DMS 273 (cell line): ENCODE results near the gene APOL3.
"Not testable (repeated sequence)": the region's sequence is repeated elsewhere in the genome, so short reads cannot be mapped to it uniquely, and the experiment has no call there.

Experiments
- DNase-seq: peaks from one replicate; lab custom pipeline; 2025; ENCODE audit not compliant: unreplicated experiment; lab: John Stamatoyannopoulos, UW

The APOL3 gene

GRCh38 chr22:36104435-36104834 lies 56.1 kb downstream of the APOL3 start:
- DNase-seq = no peak

DNA sequence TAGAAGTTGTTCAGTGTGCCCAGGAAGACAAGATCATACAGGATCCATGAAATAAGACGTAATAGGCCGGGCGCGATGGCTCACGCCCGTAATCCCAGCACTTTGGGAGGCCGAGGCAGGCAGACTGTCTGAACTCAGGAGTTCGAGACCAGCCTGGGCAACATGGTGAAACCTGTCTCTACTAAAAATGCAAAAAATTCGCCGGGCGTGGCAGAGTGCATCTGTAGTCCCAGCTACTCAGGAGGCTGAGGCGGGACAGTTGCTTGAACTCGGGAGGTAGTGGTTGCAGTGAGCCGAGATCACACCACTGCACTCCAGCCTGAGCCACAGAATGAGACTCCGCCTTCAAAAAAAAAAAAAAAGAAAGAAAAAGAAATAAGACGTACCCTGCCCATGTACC lies 56.7 kb downstream of the APOL3 start:
- no peak for DNase-seq

DNA sequence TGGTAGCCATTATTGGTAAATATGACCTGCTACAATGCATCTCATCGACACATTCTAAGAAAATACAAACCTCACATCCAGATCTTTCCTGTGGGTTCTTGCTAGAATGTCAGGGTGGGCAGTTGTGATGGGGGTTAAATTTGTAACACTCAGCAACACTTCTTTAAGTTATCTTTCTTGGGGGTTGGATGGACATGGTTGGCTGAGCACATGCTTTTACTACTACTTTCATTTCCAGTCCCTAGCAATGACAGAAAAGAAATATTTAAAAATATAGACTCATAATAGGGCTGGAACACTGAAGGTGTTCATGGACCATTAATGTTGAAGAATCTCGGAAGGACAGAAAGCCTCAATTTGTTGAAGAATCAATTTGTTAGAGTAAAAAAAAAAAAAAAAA lies 57.6 kb downstream of the APOL3 start:
- no peak for DNase-seq

- no peak for DNase-seq
Observed at GRCh38 chr22:36101756-36102155, 58.8 kb downstream of the APOL3 start.

DNA sequence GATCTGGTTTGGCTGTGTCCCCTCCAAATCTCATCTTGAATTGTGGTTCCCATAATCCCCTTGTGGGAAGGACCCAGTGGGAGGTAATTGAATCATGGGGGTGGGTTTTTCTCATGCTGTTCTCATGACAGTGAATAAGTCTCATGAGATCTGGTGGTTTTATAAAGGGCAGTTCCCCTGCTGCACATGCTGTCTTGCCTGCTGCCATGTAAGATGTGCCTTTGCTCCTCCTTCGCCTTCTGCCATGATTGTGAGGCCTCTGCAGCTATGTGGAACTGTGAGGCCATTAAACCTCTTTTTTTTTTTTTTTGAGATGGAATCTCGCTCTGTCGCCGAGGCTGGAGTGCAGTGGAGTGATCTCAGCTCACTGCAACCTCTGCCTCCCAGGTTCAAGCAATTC lies 59.6 kb downstream of the APOL3 start:
- not testable (repeated sequence) for DNase-seq

GRCh38 chr22:36100134-36100824 lies 60.3 kb downstream of the APOL3 start:
- DNase-seq = no peak

DNA sequence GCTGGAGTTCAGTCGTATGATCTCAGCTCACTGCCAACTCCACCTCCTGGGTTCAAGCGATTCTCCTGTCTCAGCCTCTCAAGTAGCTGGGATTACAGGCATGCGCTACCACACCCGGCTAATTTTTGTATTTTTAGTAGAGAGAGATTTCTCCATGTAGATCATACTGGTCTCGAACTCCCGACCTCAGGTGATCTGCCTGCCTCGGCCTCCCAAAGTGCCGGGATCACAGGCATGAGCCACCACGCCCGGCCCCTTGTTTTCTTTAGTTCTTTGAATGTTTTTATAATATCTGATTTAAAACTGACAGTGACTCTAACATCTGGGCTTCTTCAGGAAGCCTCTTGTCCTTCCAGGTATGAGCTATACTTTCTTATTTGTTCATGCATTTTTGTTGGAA lies 61.0 kb downstream of the APOL3 start:
- not testable (repeated sequence) for DNase-seq

DNA sequence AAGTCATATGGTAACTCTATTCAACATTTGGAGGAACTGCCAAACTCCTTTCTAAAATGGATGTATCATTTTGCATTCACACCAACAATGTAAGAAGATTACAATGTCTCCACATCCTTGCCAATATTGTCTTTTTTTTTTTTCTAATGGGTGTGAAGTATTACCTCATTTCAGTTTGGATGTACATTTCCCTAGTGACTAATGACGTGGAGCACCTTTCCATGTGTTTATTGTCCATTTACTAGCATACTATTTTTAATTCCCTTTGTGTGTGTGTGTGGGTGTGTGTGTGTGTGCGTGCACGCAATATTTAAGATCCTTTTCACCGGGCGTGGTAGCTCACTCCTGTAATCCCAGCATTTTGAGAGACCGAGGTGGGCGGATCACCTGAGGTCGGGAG lies 62.7 kb downstream of the APOL3 start:
- no peak for DNase-seq

- not testable (repeated sequence) for DNase-seq
Observed at GRCh38 chr22:36090772-36091171, 69.8 kb downstream of the APOL3 start.
